ENCODE data around the gene RECQL.

RECQL gene

GRCh38 chr12:21499765-21500164 lies 1.7 kb downstream of the RECQL start:
- POLR2A ChIA-PET = no interaction called here
- CTCF ChIA-PET = interaction anchor here (1.4 to 2.1 kb wide), 2 partner anchors 11 to 13 kb away, joined by 4 to 6 read pairs; no protein-coding TSS in a partner anchor

DNA sequence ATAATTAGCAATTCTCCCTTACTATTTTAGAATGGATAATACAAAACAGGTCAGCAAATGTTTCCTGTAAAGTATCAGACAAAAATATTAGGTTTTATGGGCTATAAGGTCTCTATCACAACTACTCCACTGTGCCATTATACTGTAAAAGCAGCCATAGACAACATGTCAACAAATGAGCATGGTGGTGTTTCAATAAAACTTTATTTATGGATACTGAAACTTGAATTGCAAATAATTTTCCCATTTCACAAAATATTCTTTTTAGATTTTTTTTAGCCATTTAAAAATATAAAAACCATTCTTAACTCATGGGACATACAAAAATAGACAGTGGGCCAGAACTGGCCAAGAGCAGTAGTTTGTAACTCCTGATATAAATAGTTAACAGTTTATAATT lies 15.4 kb downstream of the RECQL start:
- no peak for TF ChIP-seq CTCF (IDR thresholded peaks at IDR 0.05; ENCODE audit: control extremely low read depth, extremely low read depth, low read depth, missing control alignments)
- no peak for DNase-seq (ENCODE audit: extremely low spot score)
- ChIA-PET POLR2A (no interaction called here), CTCF (interaction anchor here (1.5 to 2.3 kb wide), 2 partner anchors 10 to 14 kb away, joined by 6 read pairs; no protein-coding TSS in a partner anchor)

More at GRCh38 chr12:21499765-21500164, 1.7 kb downstream of the RECQL start:
- DNase-seq (ENCODE audit: extremely low spot score) = no peak
- TF ChIP-seq CTCF (IDR thresholded peaks at IDR 0.05; ENCODE audit: control extremely low read depth, extremely low read depth, low read depth, missing control alignments) = no peak

- TF ChIP-seq CTCF (IDR thresholded peaks at IDR 0.05; ENCODE audit: control extremely low read depth, extremely low read depth, low read depth, missing control alignments) = no peak
- POLR2A ChIA-PET = no interaction called here
- DNase-seq (ENCODE audit: extremely low spot score) = no peak
- CTCF ChIA-PET = interaction anchor here (0.7 to 1.2 kb wide), 2 partner anchors 10 kb away, joined by 3 to 5 read pairs; no protein-coding TSS in a partner anchor
Observed at GRCh38 chr12:21483531-21483930, 17.9 kb downstream of the RECQL start.

GRCh38 chr12:21478756-21479455 lies 22.5 kb downstream of the RECQL start:
- no peak for TF ChIP-seq CTCF (IDR thresholded peaks at IDR 0.05; ENCODE audit: control extremely low read depth, extremely low read depth, low read depth, missing control alignments)
- ChIA-PET POLR2A (no interaction called here), CTCF (interaction anchor here (1.4 to 2.9 kb wide), 3 partner anchors 12 to 17 kb away, joined by 3 to 10 read pairs (median 3); no protein-coding TSS in a partner anchor)
- no peak for DNase-seq (ENCODE audit: extremely low spot score)

DNA sequence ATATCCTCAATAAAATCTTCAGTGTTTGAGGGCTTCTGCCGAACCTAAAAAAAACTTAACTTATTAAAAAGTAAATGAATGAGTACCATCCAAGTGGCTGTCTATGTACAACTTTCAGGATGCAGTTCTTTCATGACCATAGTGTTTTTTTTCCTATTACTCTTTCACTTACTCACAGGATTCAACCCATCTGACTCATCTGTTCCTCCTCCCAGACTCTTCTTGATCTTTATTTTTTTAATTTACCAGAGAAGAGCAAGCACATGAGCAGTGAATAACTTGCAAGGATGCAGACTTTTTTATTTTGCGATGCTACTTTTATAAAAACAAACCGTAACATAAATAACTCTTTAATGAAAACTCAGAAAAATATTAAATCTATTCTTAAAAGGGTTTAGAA lies 24.5 kb downstream of the RECQL start:
- POLR2A ChIA-PET = no interaction called here

GRCh38 chr12:21475552-21475951 lies 25.9 kb downstream of the RECQL start:
- CTCF ChIA-PET = no interaction called here
- no peak for DNase-seq (ENCODE audit: extremely low spot score)
- POLR2A ChIA-PET = no interaction called here
- TF ChIP-seq CTCF (IDR thresholded peaks at IDR 0.05; ENCODE audit: control extremely low read depth, extremely low read depth, low read depth, missing control alignments) = no peak

More for the DNA sequence above, 24.5 kb downstream of the RECQL start:
- DNase-seq (ENCODE audit: extremely low spot score) = no peak
- CTCF ChIA-PET = no interaction called here
- TF ChIP-seq CTCF (IDR thresholded peaks at IDR 0.05; ENCODE audit: control extremely low read depth, extremely low read depth, low read depth, missing control alignments) = no peak
